Measurements from ENCODE around the gene CGNL1. TPM values are rescaled to one million over a fixed set of nuclear protein-coding genes. Genes with fewer than 3 reads are reported as not detected.

CGNL1 gene
- polyA plus RNA-seq, 1 donor: 7.8 TPM

DNA sequence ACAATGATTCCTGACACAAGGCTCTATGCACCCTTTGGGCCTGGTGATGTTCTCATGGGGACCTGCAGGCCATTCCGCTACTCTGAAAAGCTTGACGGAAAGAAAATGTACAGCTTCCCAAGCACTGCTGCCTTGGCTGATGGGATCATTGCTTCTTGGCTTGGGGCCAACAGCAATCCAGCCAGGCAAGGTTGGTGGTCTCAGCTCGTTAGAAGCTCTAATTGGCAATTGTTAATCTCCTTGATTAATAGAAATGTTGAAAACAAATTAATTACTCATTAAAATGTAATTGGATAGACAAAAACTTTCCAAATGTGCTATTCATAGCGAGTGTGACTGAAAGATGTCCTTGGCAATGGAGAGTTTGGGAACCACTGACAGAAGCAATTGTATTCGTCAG, 199.1 kb downstream of the CGNL1 start:
- H3K4me1 ChIP-seq (ENCODE audit: control insufficient read depth, insufficient read depth, low read length): peaks cover 28% of the 10 kb centered on the region
- no peaks in the 10 kb centered on the region for H3K27me3 ChIP-seq (ENCODE audit: control insufficient read depth, insufficient read depth, low read length)
- H3K36me3 ChIP-seq (ENCODE audit: control insufficient read depth, insufficient read depth, low read length): no peaks in the 10 kb centered on the region
- no peak overlapping the region for H3K4me3 ChIP-seq (ENCODE audit: low read length)
- H3K27ac ChIP-seq (ENCODE audit: low read length): no peak overlapping the region
- 70% methylated on average over 2 of the region's 5 CpGs for WGBS (ENCODE audit: insufficient coverage, low lambda C conversion rate)
- no peaks in the 10 kb centered on the region for H3K9me3 ChIP-seq (ENCODE audit: control insufficient read depth, low read depth, low read length)
- no peak for DNase-seq

DNA sequence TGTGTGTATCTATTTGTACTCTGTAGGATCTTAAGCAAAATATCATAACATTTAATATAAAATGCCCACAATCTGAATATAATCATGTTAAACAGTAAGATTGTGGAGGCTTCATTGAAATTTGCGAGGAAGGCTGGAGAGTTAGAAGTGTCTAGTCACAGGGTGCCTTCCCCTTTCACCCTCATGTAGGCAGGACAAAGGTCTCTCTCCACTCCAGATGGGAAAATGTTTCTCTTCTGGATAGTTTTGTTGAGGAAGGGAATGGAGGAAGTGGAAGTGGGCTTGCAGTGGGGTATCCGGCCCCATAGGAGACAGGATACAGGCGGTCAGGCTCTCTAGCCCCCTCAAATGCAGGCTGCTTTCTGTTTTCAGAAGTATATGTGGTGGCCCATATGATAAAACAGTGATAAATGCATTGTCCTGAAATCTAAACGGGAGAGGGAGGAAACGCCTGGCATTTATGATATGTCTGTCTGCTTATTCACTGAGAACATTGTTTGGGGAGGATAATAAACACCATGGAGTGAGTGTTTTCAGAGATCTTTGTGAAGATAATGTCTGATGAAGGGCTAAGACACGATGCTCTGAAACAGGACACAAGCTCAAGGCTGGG, 202.1 kb downstream of the CGNL1 start:
- H3K9me3 ChIP-seq (ENCODE audit: control insufficient read depth, low read depth, low read length): peaks cover 7% of the 10 kb centered on the region
- DNase-seq: peak in 1 of 2 donors; percentile 79
- no peak overlapping the region for H3K4me3 ChIP-seq (ENCODE audit: low read length)
- peak overlapping the region; percentile 92 for H3K27ac ChIP-seq (ENCODE audit: low read length)
- 0% methylated on average over 1 of the region's 6 CpGs for WGBS (ENCODE audit: insufficient coverage, low lambda C conversion rate)
- H3K27me3 ChIP-seq (ENCODE audit: control insufficient read depth, insufficient read depth, low read length): no peaks in the 10 kb centered on the region
- H3K36me3 ChIP-seq (ENCODE audit: control insufficient read depth, insufficient read depth, low read length): no peaks in the 10 kb centered on the region
- peaks cover 52% of the 10 kb centered on the region for H3K4me1 ChIP-seq (ENCODE audit: control insufficient read depth, insufficient read depth, low read length)

DNA sequence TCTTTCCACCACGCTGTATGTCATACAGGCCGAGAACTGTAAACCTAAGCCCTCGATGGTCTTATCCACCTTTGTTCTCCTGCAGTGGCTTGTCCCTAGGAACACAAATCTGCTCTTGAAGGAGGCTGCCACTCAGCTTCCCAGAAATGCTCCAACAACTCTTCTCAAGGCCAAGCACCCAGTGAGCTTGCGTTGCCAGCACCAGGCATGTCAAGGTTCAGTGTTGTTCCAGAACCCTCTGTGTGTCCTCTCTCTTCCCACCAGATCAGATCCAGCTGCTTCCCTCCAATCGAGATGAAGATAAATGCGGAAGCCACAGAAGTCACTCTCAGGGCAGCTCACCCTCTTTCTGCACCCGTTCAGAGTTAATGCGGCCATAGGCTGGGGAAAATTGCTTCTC, 204.1 kb downstream of the CGNL1 start:
- H3K27ac ChIP-seq (ENCODE audit: low read length): peak overlapping the region; percentile 87
- WGBS (ENCODE audit: insufficient coverage, low lambda C conversion rate): no CpG with 5 or more reads among the region's 8 CpGs
- no peaks in the 10 kb centered on the region for H3K36me3 ChIP-seq (ENCODE audit: control insufficient read depth, insufficient read depth, low read length)
- H3K27me3 ChIP-seq (ENCODE audit: control insufficient read depth, insufficient read depth, low read length): no peaks in the 10 kb centered on the region
- H3K4me3 ChIP-seq (ENCODE audit: low read length): no peak overlapping the region
- peaks cover 52% of the 10 kb centered on the region for H3K4me1 ChIP-seq (ENCODE audit: control insufficient read depth, insufficient read depth, low read length)
- DNase-seq: no peak
- peaks cover 13% of the 10 kb centered on the region for H3K9me3 ChIP-seq (ENCODE audit: control insufficient read depth, low read depth, low read length)

DNA sequence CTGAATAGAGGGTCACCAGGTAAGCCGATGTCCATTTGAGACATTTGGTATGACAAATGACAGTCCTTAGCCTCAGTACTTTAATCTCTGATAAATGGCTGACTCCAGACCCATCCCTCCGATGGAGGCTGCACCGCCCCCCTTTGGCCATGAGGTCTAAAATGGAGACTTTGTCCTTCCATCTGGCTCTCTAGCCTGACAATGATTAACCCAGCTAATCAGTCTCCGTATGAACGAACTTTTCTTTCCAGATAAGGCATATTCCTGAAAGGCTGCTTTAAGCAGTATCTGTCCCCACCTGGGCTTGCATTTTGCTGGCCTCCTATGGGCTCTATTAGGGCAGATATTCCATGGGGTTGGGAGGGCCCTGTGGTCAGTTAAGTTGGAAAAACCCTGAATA, 204.6 kb downstream of the CGNL1 start:
- H3K9me3 ChIP-seq (ENCODE audit: control insufficient read depth, low read depth, low read length): peaks cover 13% of the 10 kb centered on the region
- peak; percentile 91 to 96 for DNase-seq
- H3K27ac ChIP-seq (ENCODE audit: low read length): peak overlapping the region; percentile 87
- no CpG with 5 or more reads among the region's 5 CpGs for WGBS (ENCODE audit: insufficient coverage, low lambda C conversion rate)
- no peaks in the 10 kb centered on the region for H3K27me3 ChIP-seq (ENCODE audit: control insufficient read depth, insufficient read depth, low read length)
- peaks cover 52% of the 10 kb centered on the region for H3K4me1 ChIP-seq (ENCODE audit: control insufficient read depth, insufficient read depth, low read length)
- no peak overlapping the region for H3K4me3 ChIP-seq (ENCODE audit: low read length)
- H3K36me3 ChIP-seq (ENCODE audit: control insufficient read depth, insufficient read depth, low read length): no peaks in the 10 kb centered on the region

DNA sequence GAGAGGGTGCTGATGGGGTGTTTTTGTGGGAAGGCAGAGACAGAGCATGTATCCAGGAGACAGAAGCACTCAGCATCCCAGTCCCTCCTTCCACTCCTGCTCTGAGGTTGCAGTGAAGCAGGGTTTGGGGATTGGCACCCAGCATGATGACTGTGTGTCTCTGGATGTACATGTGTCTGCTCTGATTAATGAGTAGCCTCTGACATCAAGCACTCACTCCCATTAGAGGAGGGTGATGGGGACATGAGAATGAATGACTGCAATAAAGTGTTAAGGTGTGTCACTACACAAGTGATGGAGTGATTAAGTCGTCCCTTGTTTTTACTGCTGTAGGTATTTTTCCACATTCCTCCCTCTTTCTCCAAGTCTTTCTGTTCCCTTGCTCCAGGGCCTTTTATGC, 205.8 kb downstream of the CGNL1 start:
- H3K9me3 ChIP-seq (ENCODE audit: control insufficient read depth, low read depth, low read length): peaks cover 13% of the 10 kb centered on the region
- H3K4me3 ChIP-seq (ENCODE audit: low read length): no peak overlapping the region
- H3K36me3 ChIP-seq (ENCODE audit: control insufficient read depth, insufficient read depth, low read length): no peaks in the 10 kb centered on the region
- peak in 1 of 2 donors; percentile 73 for DNase-seq
- H3K27ac ChIP-seq (ENCODE audit: low read length): peak overlapping the region; percentile 87
- WGBS (ENCODE audit: insufficient coverage, low lambda C conversion rate): 25% methylated on average over 1 of the region's 1 CpG
- H3K4me1 ChIP-seq (ENCODE audit: control insufficient read depth, insufficient read depth, low read length): peaks cover 52% of the 10 kb centered on the region
- no peaks in the 10 kb centered on the region for H3K27me3 ChIP-seq (ENCODE audit: control insufficient read depth, insufficient read depth, low read length)

DNA sequence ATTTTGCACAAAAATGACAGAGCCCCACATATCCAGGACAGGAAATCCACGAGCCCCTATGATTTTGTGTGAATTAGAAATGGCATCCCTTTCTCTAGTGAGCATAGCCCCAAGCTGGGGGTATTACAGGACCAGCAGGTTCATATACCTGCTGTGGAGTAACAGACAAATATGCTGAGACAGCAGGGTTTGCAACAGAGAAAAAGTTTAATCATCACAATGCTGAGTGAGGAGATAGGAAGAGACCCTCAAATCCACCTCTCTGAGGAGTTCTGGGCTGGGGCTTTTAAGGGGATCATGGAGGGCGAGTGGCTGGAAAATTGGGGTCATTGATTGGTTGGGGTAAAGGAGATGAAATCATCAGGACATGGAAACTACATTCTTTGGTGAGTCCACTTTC, 207.0 kb downstream of the CGNL1 start:
- no peaks in the 10 kb centered on the region for H3K36me3 ChIP-seq (ENCODE audit: control insufficient read depth, insufficient read depth, low read length)
- no CpG with 5 or more reads among the region's 2 CpGs for WGBS (ENCODE audit: insufficient coverage, low lambda C conversion rate)
- peaks cover 44% of the 10 kb centered on the region for H3K4me1 ChIP-seq (ENCODE audit: control insufficient read depth, insufficient read depth, low read length)
- H3K4me3 ChIP-seq (ENCODE audit: low read length): no peak overlapping the region
- H3K27me3 ChIP-seq (ENCODE audit: control insufficient read depth, insufficient read depth, low read length): no peaks in the 10 kb centered on the region
- no peak overlapping the region for H3K27ac ChIP-seq (ENCODE audit: low read length)
- no peak for DNase-seq
- peaks cover 13% of the 10 kb centered on the region for H3K9me3 ChIP-seq (ENCODE audit: control insufficient read depth, low read depth, low read length)

DNA sequence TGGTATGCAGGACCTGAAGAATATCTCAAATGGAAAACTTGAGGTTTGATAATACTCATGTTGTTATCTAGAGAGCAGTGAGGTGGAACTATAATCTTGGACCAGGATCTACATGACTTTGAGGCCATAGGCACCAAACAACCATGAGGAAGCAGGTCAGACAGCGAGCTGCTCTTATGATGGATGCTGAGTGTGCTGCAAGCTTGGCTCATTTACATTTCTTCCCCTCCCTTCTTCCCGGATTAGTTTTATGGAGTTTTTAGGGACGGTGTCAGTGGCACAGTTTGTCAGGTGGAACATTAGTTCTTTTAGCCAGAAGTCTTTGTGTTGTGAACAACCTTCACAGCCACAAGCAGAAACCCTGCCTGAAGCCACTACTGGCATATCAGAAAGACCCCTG, 207.4 kb downstream of the CGNL1 start:
- Histone ChIP-seq H3K27me3 (ENCODE audit: control insufficient read depth, insufficient read depth, low read length) (no peaks in the 10 kb centered on the region), H3K27ac (ENCODE audit: low read length) (no peak overlapping the region), H3K36me3 (ENCODE audit: control insufficient read depth, insufficient read depth, low read length) (no peaks in the 10 kb centered on the region), H3K4me3 (ENCODE audit: low read length) (no peak overlapping the region), H3K4me1 (ENCODE audit: control insufficient read depth, insufficient read depth, low read length) (peaks cover 40% of the 10 kb centered on the region), H3K9me3 (ENCODE audit: control insufficient read depth, low read depth, low read length) (peaks cover 13% of the 10 kb centered on the region)
- no peak for DNase-seq
- no CpG with 5 or more reads among the region's 3 CpGs for WGBS (ENCODE audit: insufficient coverage, low lambda C conversion rate)

DNA sequence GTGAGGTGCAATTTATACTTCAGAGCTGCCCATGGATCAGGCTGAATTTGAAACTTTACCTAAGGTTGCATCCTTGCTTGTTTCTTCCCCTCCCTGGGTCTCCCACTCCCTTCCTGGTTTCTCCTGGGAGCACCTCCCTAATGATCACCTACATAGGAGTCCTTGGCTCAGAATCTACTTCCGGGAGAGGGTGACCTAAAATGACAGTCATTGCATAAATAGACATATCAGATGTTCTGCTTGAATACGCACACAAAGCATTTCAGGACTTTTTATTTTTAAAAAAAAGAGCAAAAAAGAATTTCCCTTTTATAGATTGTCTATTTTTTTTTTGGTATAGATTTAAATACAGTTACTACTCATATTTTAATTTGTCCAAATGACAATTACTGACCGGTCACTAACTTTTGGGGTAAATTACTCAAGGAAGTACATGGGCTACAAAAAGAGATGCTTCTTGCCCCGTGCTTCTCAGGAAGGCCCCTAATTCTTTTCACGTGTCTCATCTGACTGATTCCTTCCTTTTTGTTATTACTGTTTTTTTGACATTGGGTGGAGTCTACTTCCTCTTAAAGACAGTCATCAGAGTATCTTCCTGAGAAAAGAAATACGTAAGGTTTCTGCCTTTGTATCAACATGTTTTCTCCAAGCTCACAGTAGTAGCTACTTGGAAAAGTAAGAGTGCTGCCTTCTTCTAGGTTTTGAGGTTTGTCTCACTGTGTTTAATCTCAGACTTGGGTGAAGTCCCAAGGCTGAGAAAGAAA, 210.5 kb downstream of the CGNL1 start:
- Histone ChIP-seq H3K27me3 (ENCODE audit: control insufficient read depth, insufficient read depth, low read length) (no peaks in the 10 kb centered on the region), H3K36me3 (ENCODE audit: control insufficient read depth, insufficient read depth, low read length) (no peaks in the 10 kb centered on the region), H3K4me3 (ENCODE audit: low read length) (no peak overlapping the region), H3K4me1 (ENCODE audit: control insufficient read depth, insufficient read depth, low read length) (peaks cover 21% of the 10 kb centered on the region), H3K27ac (ENCODE audit: low read length) (no peak overlapping the region), H3K9me3 (ENCODE audit: control insufficient read depth, low read depth, low read length) (peaks cover 13% of the 10 kb centered on the region)
- WGBS (ENCODE audit: insufficient coverage, low lambda C conversion rate): 53% methylated on average over 2 of the region's 6 CpGs
- DNase-seq: no peak

DNA sequence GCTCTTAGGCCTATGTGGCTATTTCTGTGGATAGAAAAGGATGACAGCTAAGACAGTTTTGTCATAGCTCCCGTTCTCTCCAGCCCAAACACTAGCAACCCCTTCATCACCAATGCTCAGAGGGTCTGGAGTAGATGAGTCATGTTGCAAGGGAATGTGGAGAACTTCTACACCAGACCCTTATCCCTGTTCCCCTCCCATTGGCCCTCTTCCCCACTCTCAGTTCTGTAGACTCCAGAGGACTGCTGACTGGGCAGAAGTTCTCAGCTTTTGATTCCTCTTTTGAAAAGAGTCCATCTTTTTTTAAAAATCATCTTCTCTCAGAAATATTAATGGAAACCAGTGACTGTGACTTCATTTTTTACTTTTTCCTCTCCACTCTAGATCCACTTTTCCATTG, 213.0 kb downstream of the CGNL1 start:
- no CpG with 5 or more reads among the region's 1 CpG for WGBS (ENCODE audit: insufficient coverage, low lambda C conversion rate)
- no peaks in the 10 kb centered on the region for H3K27me3 ChIP-seq (ENCODE audit: control insufficient read depth, insufficient read depth, low read length)
- no peaks in the 10 kb centered on the region for H3K36me3 ChIP-seq (ENCODE audit: control insufficient read depth, insufficient read depth, low read length)
- H3K4me1 ChIP-seq (ENCODE audit: control insufficient read depth, insufficient read depth, low read length): peaks cover 16% of the 10 kb centered on the region
- no peak for DNase-seq
- H3K27ac ChIP-seq (ENCODE audit: low read length): no peak overlapping the region
- H3K9me3 ChIP-seq (ENCODE audit: control insufficient read depth, low read depth, low read length): no peaks in the 10 kb centered on the region
- no peak overlapping the region for H3K4me3 ChIP-seq (ENCODE audit: low read length)

DNA sequence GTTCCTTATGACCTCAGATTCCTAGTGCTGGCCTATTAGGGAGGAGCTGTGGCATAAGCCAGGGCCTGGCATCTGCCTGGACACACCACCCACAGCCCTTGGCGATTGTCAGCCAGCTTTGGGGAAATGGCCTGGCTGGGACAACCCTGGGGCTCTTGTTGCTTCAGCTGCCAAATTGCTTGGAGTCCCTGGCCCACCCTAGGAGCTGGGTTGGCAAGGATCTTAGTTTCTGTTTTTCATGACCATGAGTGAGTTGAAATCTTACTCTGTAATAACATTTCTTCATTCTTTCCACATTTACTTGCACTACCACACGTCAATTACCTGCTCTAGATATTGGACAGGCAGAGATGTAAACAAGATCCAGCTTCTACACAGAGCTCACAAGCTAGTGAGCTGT, 213.4 kb downstream of the CGNL1 start:
- Histone ChIP-seq H3K4me1 (ENCODE audit: control insufficient read depth, insufficient read depth, low read length) (peaks cover 19% of the 10 kb centered on the region), H3K36me3 (ENCODE audit: control insufficient read depth, insufficient read depth, low read length) (no peaks in the 10 kb centered on the region), H3K27me3 (ENCODE audit: control insufficient read depth, insufficient read depth, low read length) (no peaks in the 10 kb centered on the region), H3K27ac (ENCODE audit: low read length) (no peak overlapping the region), H3K9me3 (ENCODE audit: control insufficient read depth, low read depth, low read length) (no peaks in the 10 kb centered on the region), H3K4me3 (ENCODE audit: low read length) (no peak overlapping the region)
- 80% methylated on average over 1 of the region's 2 CpGs for WGBS (ENCODE audit: insufficient coverage, low lambda C conversion rate)
- no peak for DNase-seq
